Measurements from ENCODE around the gene ATP8B3.

- TF ChIP-seq CTCF (IDR thresholded peaks at IDR 0.05 in 2 of 3, conservative IDR thresholded peaks at IDR 0.05 in 1 of 3; ENCODE audit: insufficient read depth in 2 of 3, low read depth in 1 of 3, low read length in 3 of 3) = no peak
- TF ChIP-seq ZFP30 (CRISPR knock-in tag; IDR thresholded peaks at IDR 0.05; ENCODE audit: borderline replicate concordance) = no peak
- TF ChIP-seq SP2 (IDR thresholded peaks at IDR 0.05; ENCODE audit: extremely low read depth, low read depth, low read length, poor library complexity, severe bottlenecking) = no peak
- TF ChIP-seq NCOA1 (IDR thresholded peaks at IDR 0.05; ENCODE audit: low read depth) = no peak
- TF ChIP-seq TGIF2 (CRISPR knock-in tag; IDR thresholded peaks at IDR 0.05) = no peak
- TF ChIP-seq NEUROD1 (IDR thresholded peaks at IDR 0.05; ENCODE audit: borderline replicate concordance, low read depth, low read length, partially characterized antibody) = no peak
- TF ChIP-seq MAFK (IDR thresholded peaks at IDR 0.05; ENCODE audit: low read length) = no peak
- no peak for TF ChIP-seq RFX5 (IDR thresholded peaks at IDR 0.05; ENCODE audit: low read depth, low read length)
These were observed 62.4 kb downstream of the ATP8B3 start for GRCh38 chr19:1749373-1750342.
